Nucleus accumbens (tissue), 56 donors: ENCODE data around the gene FBXO48.

Experiments
- DNase-seq, 56 donors: peaks; one replicate each; lab custom pipeline; 2025; lab: John Stamatoyannopoulos, UW

The FBXO48 gene

GRCh38 chr2:68438455-68439303 is 28.4 kb downstream of the FBXO48 start:
- DNase-seq: no peak

DNA sequence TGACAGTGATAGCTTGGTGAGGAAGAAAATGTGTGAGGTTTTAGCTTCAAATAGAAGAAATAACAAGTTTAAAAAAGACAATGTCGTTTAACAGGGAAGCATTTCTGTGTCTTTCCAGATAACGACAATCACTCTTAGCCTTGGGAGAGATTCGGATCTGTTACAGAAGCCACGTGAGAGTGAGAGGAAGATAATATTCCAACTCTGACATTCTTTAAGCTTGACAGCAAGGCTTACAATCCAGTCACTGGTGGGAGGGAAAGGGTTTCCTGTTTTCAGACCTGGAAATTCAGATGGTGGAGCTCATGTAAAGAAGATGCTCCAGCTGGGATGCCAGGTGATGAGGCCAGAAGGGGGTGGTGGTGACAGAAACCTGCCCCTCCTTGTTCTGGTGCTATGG is 30.8 kb downstream of the FBXO48 start:
- no peak for DNase-seq

DNA sequence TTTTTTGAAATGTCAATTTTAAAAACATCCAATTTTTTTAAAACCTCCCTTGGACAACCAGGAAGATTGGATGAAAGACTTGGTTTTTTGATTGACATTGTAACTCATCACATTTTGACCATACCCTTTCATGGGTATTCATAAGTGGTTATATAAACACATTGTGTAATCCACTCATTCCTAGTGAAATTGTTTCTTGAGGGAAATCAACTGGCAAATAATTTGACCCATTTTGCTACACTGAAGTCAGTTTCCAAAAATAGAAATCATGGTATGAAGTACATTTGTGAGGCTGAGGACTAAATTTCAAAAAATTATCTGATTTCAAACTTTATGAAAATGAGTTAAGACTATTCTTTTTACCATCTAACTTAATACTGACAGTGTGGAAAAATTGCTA is 31.5 kb downstream of the FBXO48 start:
- no peak for DNase-seq

- no peak for DNase-seq
Observed at GRCh38 chr2:68434981-68435380, 32.1 kb downstream of the FBXO48 start.

GRCh38 chr2:68432696-68433658 is 34.1 kb downstream of the FBXO48 start:
- no peak for DNase-seq

GRCh38 chr2:68431316-68431972 is 35.6 kb downstream of the FBXO48 start:
- DNase-seq: no peak

- DNase-seq: no peak
Observed at GRCh38 chr2:68429311-68429826, 37.7 kb downstream of the FBXO48 start.

DNA sequence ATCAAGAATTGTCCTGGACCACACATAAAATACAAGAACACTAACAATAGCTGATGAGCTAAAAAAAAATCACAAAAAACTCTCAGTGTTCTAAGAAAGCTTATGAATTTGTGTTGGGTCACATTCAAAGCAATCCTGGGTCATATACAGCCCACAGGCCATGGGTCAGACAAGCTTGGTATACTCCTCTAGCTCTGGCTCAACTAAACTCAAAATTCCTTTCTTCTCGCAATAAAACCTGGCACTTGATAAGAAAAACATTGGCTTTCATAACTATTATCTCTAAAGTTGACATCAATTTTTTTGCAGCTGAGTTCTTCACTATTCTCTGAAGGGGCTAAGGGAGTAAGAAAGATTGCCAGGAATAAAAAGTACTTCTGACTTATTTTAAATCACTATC is 38.3 kb downstream of the FBXO48 start:
- DNase-seq: no peak

- DNase-seq: no peak
Observed at GRCh38 chr2:68428126-68428525, 39.0 kb downstream of the FBXO48 start.

DNA sequence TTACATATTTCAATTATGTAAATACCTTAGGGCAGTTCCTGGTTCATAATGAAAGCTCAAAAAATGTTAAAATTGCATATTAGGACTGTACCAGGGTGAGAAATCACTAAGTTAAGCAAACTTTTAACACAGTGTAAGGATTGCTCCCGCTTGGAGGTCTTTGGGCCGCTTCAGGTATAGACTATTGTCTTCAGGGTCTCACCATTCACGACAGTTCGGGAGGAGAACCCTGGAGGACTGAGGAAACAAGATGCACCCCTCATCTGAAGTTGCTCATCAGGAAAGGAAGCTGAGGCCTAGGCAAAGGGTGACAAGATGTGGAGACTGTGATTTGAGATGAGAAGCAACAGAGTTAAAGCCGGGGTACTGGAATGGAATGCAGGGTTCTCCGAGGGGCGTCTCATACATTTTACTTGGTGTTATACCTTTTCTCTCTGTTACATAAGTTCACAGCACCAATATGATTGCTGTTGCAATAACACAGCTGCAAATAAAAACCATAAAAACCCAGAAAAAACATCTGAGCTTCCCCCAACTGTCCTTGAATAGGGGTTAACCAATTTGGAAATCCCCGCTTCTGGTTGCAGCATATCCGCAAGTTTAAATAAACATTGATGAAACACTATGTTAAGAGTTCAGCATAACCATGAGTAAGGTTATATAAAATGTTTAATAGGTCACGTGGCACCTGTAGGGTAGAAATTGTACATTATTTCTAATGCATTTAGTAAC is 40.1 kb downstream of the FBXO48 start:
- no peak for DNase-seq

- DNase-seq: no peak
Observed at GRCh38 chr2:68426446-68426845, 40.6 kb downstream of the FBXO48 start.

- DNase-seq: no peak
Observed at GRCh38 chr2:68425503-68425902, 41.6 kb downstream of the FBXO48 start.

DNA sequence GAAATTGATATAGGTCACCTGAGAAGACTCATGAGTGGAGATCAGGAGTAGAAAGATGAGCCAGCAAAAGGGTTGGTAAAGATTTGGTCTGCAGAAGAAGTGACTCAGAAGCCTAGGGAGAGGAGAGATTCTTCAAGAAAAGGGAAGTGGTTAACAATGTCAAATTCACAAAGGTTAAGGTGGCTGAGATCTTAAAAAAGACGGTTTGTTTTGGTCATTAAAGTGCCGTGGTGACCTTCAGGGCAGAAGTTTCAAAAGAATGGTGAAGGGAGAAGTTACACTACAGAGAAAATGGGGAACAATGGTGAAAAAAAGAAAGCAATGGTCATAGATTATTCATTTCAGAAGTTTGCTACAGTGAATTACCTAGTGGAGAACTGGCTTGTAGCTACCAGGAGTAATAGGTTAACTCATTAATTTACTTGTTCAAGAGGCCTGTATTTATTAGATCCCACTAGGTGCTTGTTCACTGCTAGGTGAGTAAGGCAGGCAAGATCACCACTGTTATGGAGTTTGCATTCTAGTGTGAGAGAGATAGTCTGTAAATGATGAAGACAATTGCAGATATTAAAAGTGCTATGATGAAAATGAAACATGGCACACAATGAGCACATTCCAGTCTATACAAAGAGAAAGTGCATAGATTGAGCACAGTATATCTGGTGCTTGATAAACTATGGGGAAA is 43.0 kb downstream of the FBXO48 start:
- DNase-seq: no peak

DNA sequence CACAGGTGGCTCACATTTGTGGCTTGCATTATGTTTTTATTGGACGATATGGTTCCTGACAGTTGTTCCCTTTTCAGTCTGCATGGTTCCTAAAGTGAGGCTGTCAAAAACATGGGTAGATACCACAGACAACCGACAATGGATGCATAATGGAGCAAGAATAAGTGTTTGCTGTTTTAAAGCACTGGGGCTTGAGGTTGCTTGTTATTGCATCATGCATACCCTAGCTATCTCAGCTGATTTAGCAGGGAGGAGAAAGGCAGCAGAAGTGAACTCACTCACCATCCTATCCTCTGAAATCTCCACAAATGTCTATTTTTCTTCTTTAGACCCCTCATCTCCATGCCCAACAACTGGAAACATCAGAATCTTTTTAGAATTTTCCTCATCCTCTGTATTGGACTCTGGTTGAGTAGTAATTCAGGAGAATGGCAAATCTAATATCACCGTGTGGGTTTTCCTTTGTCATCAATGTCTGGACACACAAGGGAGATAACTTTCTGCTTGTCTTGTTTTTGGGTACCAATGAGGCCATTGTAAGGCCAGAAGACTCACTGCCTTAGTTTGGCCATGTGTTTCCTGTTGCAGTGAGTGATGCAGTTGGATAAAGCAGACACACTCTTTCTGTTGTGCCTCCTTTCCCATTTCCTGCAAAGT is 46.7 kb downstream of the FBXO48 start:
- no peak for DNase-seq

DNA sequence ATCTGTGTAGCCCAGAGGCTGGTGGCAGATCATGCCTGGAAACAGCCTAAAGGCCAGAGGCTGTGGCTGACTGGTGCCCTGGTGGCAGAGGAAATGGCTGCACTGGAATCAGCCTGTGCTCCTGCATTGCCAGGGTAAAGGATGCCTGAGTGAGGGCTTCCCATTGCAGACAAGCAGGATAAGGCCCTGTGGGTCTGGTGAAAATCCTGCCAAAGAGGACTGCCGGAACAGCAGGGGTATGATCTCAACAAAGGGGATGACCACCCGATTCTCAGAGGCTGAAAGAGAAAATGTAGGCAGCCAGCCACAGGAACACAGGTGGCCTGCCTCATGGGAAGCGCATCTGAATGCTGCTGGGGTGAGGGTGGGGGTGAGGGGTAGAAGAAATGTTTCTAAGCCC is 48.2 kb downstream of the FBXO48 start:
- DNase-seq: no peak

- no peak for DNase-seq
Observed at GRCh38 chr2:68418419-68418818, 48.7 kb downstream of the FBXO48 start.

- no peak for DNase-seq
Observed at GRCh38 chr2:68417926-68418325, 49.2 kb downstream of the FBXO48 start.

DNA sequence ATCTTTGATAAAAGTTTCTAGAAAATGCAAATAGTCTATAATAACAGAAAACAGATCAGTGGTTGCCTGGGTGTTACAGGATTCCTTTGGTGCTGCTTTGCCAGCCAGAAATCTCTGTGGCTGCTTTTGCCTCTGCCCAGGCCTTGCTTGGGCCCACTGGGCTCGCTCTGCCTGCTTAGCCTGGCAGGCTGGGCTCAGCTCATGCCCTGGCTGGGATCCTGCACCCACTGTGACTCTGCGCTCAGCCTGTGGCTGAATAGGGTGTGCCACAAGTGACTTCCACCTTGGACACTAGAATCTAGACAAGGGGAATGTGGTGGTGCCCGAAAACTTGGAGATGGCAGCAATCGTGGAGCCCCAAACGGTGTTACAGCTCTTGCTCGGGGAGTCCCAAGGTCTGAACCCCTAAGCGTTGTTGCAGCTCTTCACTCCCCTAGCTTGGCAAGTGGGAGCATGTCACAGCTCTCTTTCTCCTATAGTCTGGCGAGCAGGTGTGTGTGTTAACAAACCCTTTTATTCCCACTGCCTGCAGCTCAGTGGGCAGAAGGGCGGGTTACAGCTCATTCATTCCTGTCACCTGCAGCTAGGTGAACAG is 50.9 kb downstream of the FBXO48 start:
- no peak for DNase-seq

- no peak for DNase-seq
Observed at GRCh38 chr2:68415521-68415920, 51.6 kb downstream of the FBXO48 start.
